ENCODE measurements around the gene FAM174C.

GRCh38 chr19:1276628-1277022 lies 1.3 kb downstream of the FAM174C start:
- TF ChIP-seq CTCF (IDR thresholded peaks at IDR 0.05), result no peak
- no peak for TF ChIP-seq POLR2A (IDR thresholded peaks at IDR 0.05)

Measured in vagina (tissue), 2 donors.